ENCODE data around the gene RANBP1. TPM values are rescaled to one million over a fixed set of nuclear protein-coding genes. Genes with fewer than 3 reads are reported as not detected.
"Not testable (repeated sequence)": the region's sequence is repeated elsewhere in the genome, so short reads cannot be mapped to it uniquely, and the experiment has no call there.

The RANBP1 gene
- total and polyA plus RNA-seq, 12 donors, result 63.3 to 346 (median 126) TPM

- 55 to 87% (median 62%) methylated on average over 5 to 15 of the region's 15 CpGs for WGBS, 4 donors
- TF ChIP-seq POLR2A (IDR thresholded peaks at IDR 0.05), result no peak
- TF ChIP-seq CTCF (IDR thresholded peaks at IDR 0.05), result no peak
- Histone ChIP-seq H3K4me1 (replicated peaks in 1 of 2) (peaks cover 0 to 7% of the 10 kb centered on the region in 2 donors), H3K27me3 (no peaks in the 10 kb centered on the region), H3K36me3 (replicated peaks in 1 of 2) (no peaks in the 10 kb centered on the region), H3K4me3 (no peak overlapping the region), H3K9me3 (replicated peaks in 1 of 3) (no peaks in the 10 kb centered on the region), H3K27ac (no peak overlapping the region)
- intact Hi-C loops (cut with DNase I), result loop anchor here (2.0 to 5.0 kb wide), 2 partner anchors 115 to 127 kb away; no protein-coding TSS in a partner anchor
- DNase-seq, result no peak
Observed at GRCh38 chr22:20157430-20158183, 41.7 kb downstream of the RANBP1 start.

GRCh38 chr22:20158391-20159036, 42.6 kb downstream of the RANBP1 start:
- Histone ChIP-seq H3K4me3 (no peak overlapping the region), H3K27me3 (no peaks in the 10 kb centered on the region), H3K36me3 (replicated peaks in 1 of 2) (no peaks in the 10 kb centered on the region), H3K9me3 (replicated peaks in 1 of 3) (no peaks in the 10 kb centered on the region), H3K27ac (no peak overlapping the region), H3K4me1 (replicated peaks in 1 of 2) (peaks cover 0 to 7% of the 10 kb centered on the region in 2 donors)
- no peak for DNase-seq
- intact Hi-C loops (cut with DNase I), result loop anchor here in 1 of 2 donors (5.0 kb wide), 1 partner anchor 114 kb away; no protein-coding TSS in a partner anchor
- WGBS, 4 donors, result 70 to 76% (median 74%) methylated on average over 7 to 15 of the region's 15 CpGs
- TF ChIP-seq POLR2A (IDR thresholded peaks at IDR 0.05) (no peak), CTCF (IDR thresholded peaks at IDR 0.05) (no peak)

GRCh38 chr22:20159076-20159475, 43.2 kb downstream of the RANBP1 start:
- H3K27me3 ChIP-seq, result no peaks in the 10 kb centered on the region
- H3K27ac ChIP-seq, result no peak overlapping the region
- no peak overlapping the region for H3K4me3 ChIP-seq
- H3K36me3 ChIP-seq (replicated peaks in 1 of 2), result no peaks in the 10 kb centered on the region
- DNase-seq, result no peak
- 55 to 67% (median 60%) methylated on average over 5 to 9 of the region's 9 CpGs for WGBS, 4 donors
- peaks cover 0 to 7% of the 10 kb centered on the region in 2 donors for H3K4me1 ChIP-seq (replicated peaks in 1 of 2)
- H3K9me3 ChIP-seq (replicated peaks in 1 of 3), result no peaks in the 10 kb centered on the region
- TF ChIP-seq POLR2A (IDR thresholded peaks at IDR 0.05), result no peak
- TF ChIP-seq CTCF (IDR thresholded peaks at IDR 0.05), result no peak
- intact Hi-C loops (cut with DNase I), result loop anchor here in 1 of 2 donors (5.0 kb wide), 1 partner anchor 113 kb away; no protein-coding TSS in a partner anchor

- not testable (repeated sequence) for H3K9me3 ChIP-seq (replicated peaks in 1 of 3); H3K4me1 ChIP-seq (replicated peaks in 1 of 2); H3K27me3 ChIP-seq; H3K27ac ChIP-seq; H3K36me3 ChIP-seq (replicated peaks in 1 of 2); DNase-seq; H3K4me3 ChIP-seq
- WGBS, 4 donors, result 73 to 92% (median 80%) methylated on average over 6 to 12 of the region's 14 CpGs
- intact Hi-C loops (cut with DNase I), result loop anchor here in 1 of 2 donors (5.0 kb wide), 1 partner anchor 113 kb away; no protein-coding TSS in a partner anchor
Observed at GRCh38 chr22:20159531-20159930, 43.6 kb downstream of the RANBP1 start.

All from adrenal gland (tissue), 12 donors.